Hematopoietic multipotent progenitor cell treated with erythropoietin and hydrocortisone succinate and interleukin-3 and kit ligand, for 17 days (in vitro differentiated cells): ENCODE data around the gene ASTN2.

Experiments used
- DNase-seq: peaks from one replicate; pipeline ENCODE4 v3.0.0-alpha.2; 2015; ENCODE audit warnings: low spot score

Gene ASTN2

GRCh38 chr9:116558818-116559540 lies 855.9 kb downstream of the ASTN2 start:
- DNase-seq = no peak

- DNase-seq = no peak
Observed at GRCh38 chr9:116558035-116558434, 856.8 kb downstream of the ASTN2 start.

GRCh38 chr9:116555556-116556155 lies 859.2 kb downstream of the ASTN2 start:
- no peak for DNase-seq

- DNase-seq = no peak
Observed at GRCh38 chr9:116555119-116555518, 859.7 kb downstream of the ASTN2 start.

- DNase-seq = no peak
Observed at GRCh38 chr9:116550696-116551436, 864.0 kb downstream of the ASTN2 start.

- no peak for DNase-seq
Observed at GRCh38 chr9:116549786-116550660, 864.8 kb downstream of the ASTN2 start.

- no peak for DNase-seq
Observed at GRCh38 chr9:116549061-116549664, 865.7 kb downstream of the ASTN2 start.

- DNase-seq = no peak
Observed at GRCh38 chr9:116547729-116548426, 867.0 kb downstream of the ASTN2 start.

- DNase-seq = no peak
Observed at GRCh38 chr9:116546711-116547581, 867.9 kb downstream of the ASTN2 start.

- no peak for DNase-seq
Observed at GRCh38 chr9:116544896-116545295, 870.0 kb downstream of the ASTN2 start.

GRCh38 chr9:116543731-116544400 lies 871.0 kb downstream of the ASTN2 start:
- DNase-seq = no peak

- DNase-seq = no peak
Observed at GRCh38 chr9:116541402-116541801, 873.5 kb downstream of the ASTN2 start.

- no peak for DNase-seq
Observed at GRCh38 chr9:116539549-116539948, 875.3 kb downstream of the ASTN2 start.

- DNase-seq = no peak
Observed at GRCh38 chr9:116525611-116526010, 889.2 kb downstream of the ASTN2 start.

GRCh38 chr9:116524778-116525470 lies 889.9 kb downstream of the ASTN2 start:
- DNase-seq = no peak

- no peak for DNase-seq
Observed at GRCh38 chr9:116520218-116520617, 894.6 kb downstream of the ASTN2 start.

- no peak for DNase-seq
Observed at GRCh38 chr9:116516456-116516855, 898.4 kb downstream of the ASTN2 start.

GRCh38 chr9:116515541-116515940 lies 899.3 kb downstream of the ASTN2 start:
- DNase-seq = no peak

GRCh38 chr9:116506685-116507084 lies 908.2 kb downstream of the ASTN2 start:
- no peak for DNase-seq
